K562 (cell line): Measurements from ENCODE around the gene LTBP1. TPM values are rescaled to one million over a fixed set of nuclear protein-coding genes. Genes with fewer than 3 reads are reported as not detected.

Experiments
- ATAC-seq: fragments of 200-7000 bp; cut with Tn5 transposase; 3 replicates; pipeline ENCODE4 v1.9.1; 2020; ENCODE audit warnings: moderate library complexity
- BruUV-seq: library from RNA; stranded (reverse); fragments of 400-500 nt; replicated peaks from 2 replicates; lab custom pipeline; 2021; lab: Mats Ljungman, UMichigan
- CTCF ChIA-PET: fragments of 300-600 bp; formaldehyde crosslinking; extraction: SDS; loops from one replicate; lab custom pipeline; 2021; ENCODE audit warnings: low intra/inter-chr PET ratio; lab: Yijun Ruan, JAX
- POLR2A ChIA-PET: fragments of 300-600, 350-650 bp; sonication (Branson Sonifier 250); formaldehyde crosslinking; extraction: SDS; loops from one replicate; lab custom pipeline; 2021; ENCODE audit warnings: antibody characterized with exemption, inconsistent platforms; lab: Yijun Ruan, JAX
- DNase-seq, 4 experiments: peaks; one replicate each; pipeline versions ENCODE4 v3.0.0 to v3.0.0-alpha.2; 2011 to 2018; ENCODE audit warnings: low spot score in 3 of 4, mixed read lengths in 3 of 4; ENCODE audit errors: extremely low read depth in 1 of 4
- FAIRE-seq: peaks from 2 replicates; lab custom pipeline; 2011; peaks lifted over from hg19 to GRCh38; lab: Jason Lieb, UNC
- H2AFZ ChIP-seq: 2 replicates; pipeline ENCODE4 v1.6.0; 2011; ENCODE audit warnings: low read depth, low read length, control low read depth, inconsistent platforms
- H3K27ac ChIP-seq: fragments of 200-600 bp; 3 replicates; pipeline ENCODE4 v1.8.0; 2011; ENCODE audit warnings: low read depth, mild to moderate bottlenecking, control low read depth, inconsistent platforms, low read length, moderate library complexity, mixed read lengths; ENCODE audit errors: extremely low read depth
- H3K27me3 ChIP-seq, 2 experiments: fragments of 300-600 bp in 1 of 2; 2 replicates in 1 of 2; 3 replicates in 1 of 2; pipeline versions ENCODE4 v1.6.0 to v1.8.0; 2011; ENCODE audit warnings: inconsistent platforms in 2 of 2, low read length in 2 of 2, mild to moderate bottlenecking in 1 of 2, mixed read lengths in 1 of 2, moderate library complexity in 1 of 2; ENCODE audit not compliant: control insufficient read depth in 2 of 2, insufficient read depth in 2 of 2
- H3K36me3 ChIP-seq: fragments of 300-600 bp; 3 replicates; pipeline ENCODE4 v1.8.0; 2011; ENCODE audit warnings: mild to moderate bottlenecking, low read length, inconsistent platforms; ENCODE audit not compliant: control insufficient read depth, insufficient read depth
- H3K4me1 ChIP-seq, 2 experiments: fragments of 200-600 bp in 1 of 2; replicated peaks in 1 of 2; 2 replicates in 1 of 2; 3 replicates in 1 of 2; pipeline versions ENCODE4 v1.5.1 to v1.8.0; 2011; ENCODE audit warnings: inconsistent platforms in 2 of 2, low read length in 2 of 2, mild to moderate bottlenecking in 1 of 2, mixed read lengths in 1 of 2, moderate library complexity in 1 of 2; ENCODE audit not compliant: control insufficient read depth in 2 of 2, insufficient read depth in 2 of 2
- H3K4me2 ChIP-seq: 2 replicates; pipeline ENCODE4 v1.6.1; 2011; ENCODE audit warnings: low read length, control low read depth, inconsistent platforms, mixed read lengths; ENCODE audit not compliant: insufficient read depth
- H3K4me3 ChIP-seq: fragments of 200-600 bp; sonication (generic), shearing (Covaris generic); 2 replicates; pipeline ENCODE4 v1.5.1; 2016; ENCODE audit warnings: control low read depth, inconsistent platforms
- H3K79me2 ChIP-seq: fragments of 200-600 bp; 3 replicates; pipeline ENCODE4 v1.8.0; 2011; ENCODE audit warnings: low read length, inconsistent platforms; ENCODE audit not compliant: control insufficient read depth, insufficient read depth
- H3K9ac ChIP-seq, 2 experiments: 2 replicates each; pipeline versions ENCODE4 v1.6.0 to v1.6.1; 2011; ENCODE audit warnings: low read depth in 2 of 2, low read length in 2 of 2, control low read depth in 1 of 2, inconsistent platforms in 1 of 2, mild to moderate bottlenecking in 1 of 2, mixed read lengths in 1 of 2; ENCODE audit not compliant: insufficient read depth in 1 of 2
- H3K9me1 ChIP-seq: one replicate; pipeline ENCODE4 v1.6.0; 2011; ENCODE audit warnings: inconsistent platforms, mild to moderate bottlenecking, low read length, moderate library complexity; ENCODE audit not compliant: control insufficient read depth, insufficient read depth
- H3K9me3 ChIP-seq: replicated peaks from 2 replicates; pipeline ENCODE4 v1.5.1; 2011; ENCODE audit warnings: low read depth, low read length, inconsistent platforms; ENCODE audit not compliant: control insufficient read depth, insufficient read depth
- H4K20me1 ChIP-seq: replicated peaks from 2 replicates; pipeline ENCODE4 v1.6.1; 2011; ENCODE audit warnings: low read length, inconsistent platforms, mixed read lengths; ENCODE audit not compliant: control insufficient read depth, insufficient read depth
- FOSL1 ChIP-seq: fragments of 200-800 bp; sonication (Bioruptor generic); conservative IDR thresholded peaks from 2 replicates; pipeline ENCODE4 v1.6.1; 2016; ENCODE audit warnings: missing genetic modification characterization, missing compliant biosample characterization
- KLF10 ChIP-seq: fragments of 250-450 bp; sonication (Bioruptor Pico); IDR thresholded peaks from 2 replicates; pipeline ENCODE4 v1.6.1; 2021; ENCODE audit warnings: matching md5 sums
- NELFE ChIP-seq: IDR thresholded peaks from 2 replicates; pipeline ENCODE4 v1.6.1; 2011; ENCODE audit warnings: mild to moderate bottlenecking; ENCODE audit not compliant: insufficient read depth, insufficient read length
- PTTG1 ChIP-seq: fragments of 450-650 bp; IDR thresholded peaks from 2 replicates; pipeline ENCODE4 v1.6.1; 2016; ENCODE audit warnings: low read depth, mild to moderate bottlenecking, missing genetic modification characterization, missing compliant biosample characterization
- RBFOX2 ChIP-seq: fragments of 200-400 bp; formaldehyde crosslinking; IDR thresholded peaks from 2 replicates; pipeline ENCODE4 v1.6.1; 2017; ENCODE audit warnings: low read depth, mild to moderate bottlenecking, low read length, moderate library complexity
- TAF7 ChIP-seq: fragments of 450-650 bp; IDR thresholded peaks from 2 replicates; pipeline ENCODE4 v1.6.1; 2016; ENCODE audit warnings: missing genetic modification characterization, missing compliant biosample characterization
- ZNF224 ChIP-seq: sonication (generic); formaldehyde crosslinking; IDR thresholded peaks from 2 replicates; pipeline ENCODE4 v1.8.0; 2022; ENCODE audit warnings: mild to moderate bottlenecking, missing genetic modification reagents
- ZNF79 ChIP-seq: fragments of 250-450 bp; sonication (Bioruptor Pico); IDR thresholded peaks from 2 replicates; pipeline ENCODE4 v1.4.0; 2020; ENCODE audit warnings: low read depth, mild to moderate bottlenecking, moderate library complexity
- WGBS: fragments of 100-300 bp; shearing (Covaris generic); methylation state at CpG from one replicate; pipeline ENCODE4 v1.1.6; 2016; ENCODE audit warnings: low coverage, mixed read lengths; ENCODE audit not compliant: insufficient coverage; ENCODE audit errors: missing lambda C conversion rate; 5-methylcytosine and 5-hydroxymethylcytosine counted together
- in situ Hi-C: fragments of 300-500 bp; cut with MboI; formaldehyde crosslinking; loops from 4 replicates; pipeline ENCODE4 v1.15.0; 2018; ENCODE audit warnings: inconsistent platforms, mixed read lengths
- intact Hi-C: fragments of 100-400 bp; cut with micrococcal nuclease; formaldehyde crosslinking; loops from 2 replicates; pipeline ENCODE4 v1.14.2; 2022
- polyA plus RNA-seq, 8 experiments: library from polyadenylated mRNA; depleted of rRNA in 4 of 8; stranded (reverse) in 5 of 8; unstranded in 3 of 8; fragments of >200 nt; fragmentation: Nextera tagmentation in 2 of 8; fragmentation: Illumina TruSeq in 1 of 8; extraction: Ambion mirVana in 2 of 8; extraction: Trizol in 1 of 8; gene quantifications; 2 replicates each; pipeline versions ENCODE4 v1.2.1 to v1.2.3, GENCODE V29; 2011 to 2014; ENCODE audit warnings: inconsistent platforms in 1 of 8, missing spikeins in 1 of 8
- total RNA-seq, 7 experiments: library from RNA; depleted of rRNA in 6 of 7; stranded (reverse); fragments of >200 nt in 6 of 7; fragmentation: Illumina TruSeq in 2 of 7; extraction: Trizol in 2 of 7; gene quantifications; 2 replicates each; pipeline versions ENCODE4 v1.2.1 to v1.2.3, GENCODE V29; 2011 to 2021; ENCODE audit warnings: low replicate concordance in 1 of 7
- TF ChIP-seq, protein P1 (sequence below): sonication (generic); formaldehyde crosslinking; IDR thresholded peaks from 2 replicates; pipeline ENCODE4 v1.8.1; 2023; ENCODE audit warnings: mild to moderate bottlenecking, missing genetic modification reagents

The LTBP1 gene
- total and polyA plus RNA-seq, 9 of the 15 experiments (the other 6 are each of a cell fraction or from before 2014, with no cell fraction given), result 3.6 to 16.4 (median 8.5) TPM

GRCh38 chr2:33136056-33136455, 189.3 kb downstream of the LTBP1 start (continued):
- TF ChIP-seq KLF10 (no peak), TAF7 (tag) (no peak), RBFOX2 (no peak), ZNF224 (CRISPR knock-in tag) (no peak)
- TF ChIP-seq, protein P1, sequence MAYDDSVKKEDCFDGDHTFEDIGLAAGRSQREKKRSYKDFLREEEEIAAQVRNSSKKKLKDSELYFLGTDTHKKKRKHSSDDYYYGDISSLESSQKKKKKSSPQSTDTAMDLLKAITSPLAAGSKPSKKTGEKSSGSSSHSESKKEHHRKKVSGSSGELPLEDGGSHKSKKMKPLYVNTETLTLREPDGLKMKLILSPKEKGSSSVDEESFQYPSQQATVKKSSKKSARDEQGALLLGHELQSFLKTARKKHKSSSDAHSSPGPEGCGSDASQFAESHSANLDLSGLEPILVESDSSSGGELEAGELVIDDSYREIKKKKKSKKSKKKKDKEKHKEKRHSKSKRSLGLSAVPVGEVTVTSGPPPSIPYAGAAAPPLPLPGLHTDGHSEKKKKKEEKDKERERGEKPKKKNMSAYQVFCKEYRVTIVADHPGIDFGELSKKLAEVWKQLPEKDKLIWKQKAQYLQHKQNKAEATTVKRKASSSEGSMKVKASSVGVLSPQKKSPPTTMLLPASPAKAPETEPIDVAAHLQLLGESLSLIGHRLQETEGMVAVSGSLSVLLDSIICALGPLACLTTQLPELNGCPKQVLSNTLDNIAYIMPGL, result no peak

DNA sequence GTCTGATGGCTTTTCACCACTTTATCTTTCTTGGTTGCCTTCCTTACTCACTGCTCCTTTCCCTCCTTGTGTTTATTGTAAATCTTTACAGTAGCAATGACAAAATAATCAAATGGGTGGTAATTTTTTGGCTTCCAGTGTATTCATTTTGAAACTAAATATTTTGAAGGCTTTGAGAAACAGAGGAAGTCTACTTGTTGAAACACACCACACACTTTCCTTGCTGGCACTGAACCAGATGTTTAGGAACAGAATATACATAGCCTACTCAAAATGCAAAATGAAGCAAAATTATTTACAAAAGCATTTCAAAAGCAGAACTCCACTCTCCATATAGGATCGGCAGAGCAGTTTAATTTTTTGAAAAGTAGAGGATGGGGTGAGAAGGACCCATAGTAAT, 189.8 kb downstream of the LTBP1 start:
- no peaks in the 10 kb centered on the region for H4K20me1 ChIP-seq
- ChIA-PET POLR2A (no interaction called here), CTCF (no interaction called here)
- no peak overlapping the region for H2AFZ ChIP-seq
- WGBS, result 20% methylated on average over 1 of the region's 1 CpG
- H3K9me3 ChIP-seq, result no peaks in the 10 kb centered on the region
- in situ Hi-C loops, result no loop called here
- H3K4me1 ChIP-seq, result peaks cover 0 to 24% of the 10 kb centered on the region in 2 experiments; a peak in 4 of 5 replicates
- no peak overlapping the region for H3K4me2 ChIP-seq
- DNase-seq, result no peak
- H3K4me3 ChIP-seq, result no peak overlapping the region
- no TSS peak for BruUV-seq
- H3K27me3 ChIP-seq, result no peaks in the 10 kb centered on the region; a peak in 1 of 5 replicates
- H3K27ac ChIP-seq, result no peak overlapping the region
- no peak overlapping the region for H3K9ac ChIP-seq
- TF ChIP-seq FOSL1, result no peak
- no peak for TF ChIP-seq NELFE
- TF ChIP-seq ZNF79, result no peak
- TF ChIP-seq PTTG1 (tag), result no peak
- TF ChIP-seq, all 486 proteins: peak for 0
- ATAC-seq, result no peak
- H3K36me3 ChIP-seq, result no peaks in the 10 kb centered on the region; the same call in 2 of the 3 replicates
- FAIRE-seq, result no peak
- no peaks in the 10 kb centered on the region for H3K79me2 ChIP-seq
- intact Hi-C loops, result loop anchor here (10.0 kb wide), 1 partner anchor 238 kb away; no protein-coding TSS in a partner anchor
- no peaks in the 10 kb centered on the region for H3K9me1 ChIP-seq
